Osteoblast (primary cell): ENCODE results near the gene PIP5K1C. TPM values are rescaled to one million over a fixed set of nuclear protein-coding genes. Genes with fewer than 3 reads are reported as not detected.

Experiments used
- DNase-seq: peaks from one replicate; pipeline ENCODE4 v3.0.0; 2011; ENCODE audit warnings: low spot score, mixed read lengths; ENCODE audit not compliant: insufficient read length; ENCODE audit errors: missing footprints
- H2AFZ ChIP-seq: 2 replicates; pipeline ENCODE4 v1.6.0; 2011; ENCODE audit warnings: mild to moderate bottlenecking, low read length
- H3K27ac ChIP-seq: 2 replicates; pipeline ENCODE4 v1.5.1; 2011; ENCODE audit warnings: mild to moderate bottlenecking, low read depth, low read length, moderate library complexity
- H3K27me3 ChIP-seq: 2 replicates; pipeline ENCODE4 v1.6.0; 2012; ENCODE audit warnings: mild to moderate bottlenecking, control low read depth, inconsistent platforms, low read length, moderate library complexity; ENCODE audit not compliant: insufficient read depth
- H3K36me3 ChIP-seq: 2 replicates; pipeline ENCODE4 v1.5.1; 2011; ENCODE audit warnings: mild to moderate bottlenecking, low read length, control low read depth, moderate library complexity; ENCODE audit not compliant: insufficient read depth
- H3K4me1 ChIP-seq: 2 replicates; pipeline ENCODE4 v1.5.1; 2011; ENCODE audit warnings: mild to moderate bottlenecking, low read length, control low read depth, moderate library complexity; ENCODE audit not compliant: insufficient read depth
- H3K4me2 ChIP-seq: 2 replicates; pipeline ENCODE4 v1.6.0; 2011; ENCODE audit warnings: mild to moderate bottlenecking, low read length; ENCODE audit not compliant: insufficient read depth
- H3K4me3 ChIP-seq: fragments of 200-600 bp; sonication (generic); 3 replicates; pipeline ENCODE4 v1.5.1; 2012; ENCODE audit warnings: mild to moderate bottlenecking, low read length, inconsistent platforms; ENCODE audit not compliant: insufficient read depth
- H3K79me2 ChIP-seq: 2 replicates; pipeline ENCODE4 v1.6.0; 2012; ENCODE audit warnings: mild to moderate bottlenecking, low read length, control low read depth, inconsistent platforms; ENCODE audit not compliant: insufficient read depth
- H3K9me3 ChIP-seq: 2 replicates; pipeline ENCODE4 v1.5.1; 2011; ENCODE audit warnings: low read depth, low read length, control low read depth
- H4K20me1 ChIP-seq: 2 replicates; pipeline ENCODE4 v1.6.0; 2012; ENCODE audit warnings: mild to moderate bottlenecking, low read length, control low read depth; ENCODE audit not compliant: insufficient read depth
- CTCF ChIP-seq: IDR thresholded peaks from 2 replicates; pipeline ENCODE4 v1.5.1; 2011; ENCODE audit warnings: mild to moderate bottlenecking, low read depth, low read length, moderate library complexity; ENCODE audit errors: extremely low read depth
- total RNA-seq: library from RNA; depleted of rRNA; stranded (reverse); fragments of >200 nt; gene quantifications from 2 replicates; pipeline ENCODE4 v1.2.3, GENCODE V29; 2012

The PIP5K1C gene
- total RNA-seq, 1 donor = 30.4 TPM

GRCh38 chr19:3663838-3664237 lies 36.4 kb downstream of the PIP5K1C start:
- H4K20me1 ChIP-seq = peaks cover 29% of the 10 kb centered on the region
- no peaks in the 10 kb centered on the region for H3K9me3 ChIP-seq
- DNase-seq = no peak
- no peak overlapping the region for H2AFZ ChIP-seq
- peaks cover 20% of the 10 kb centered on the region for H3K36me3 ChIP-seq
- H3K27me3 ChIP-seq = no peaks in the 10 kb centered on the region
- no peak overlapping the region for H3K27ac ChIP-seq
- H3K4me2 ChIP-seq = no peak overlapping the region
- peaks cover 4% of the 10 kb centered on the region for H3K79me2 ChIP-seq
- no peak for TF ChIP-seq CTCF
- no peak overlapping the region for H3K4me3 ChIP-seq
- no peaks in the 10 kb centered on the region for H3K4me1 ChIP-seq

GRCh38 chr19:3661284-3662238 lies 38.7 kb downstream of the PIP5K1C start:
- Histone ChIP-seq H4K20me1 (peaks cover 18% of the 10 kb centered on the region), H3K4me1 (no peaks in the 10 kb centered on the region), H3K27me3 (no peaks in the 10 kb centered on the region), H3K4me2 (no peak overlapping the region), H2AFZ (no peak overlapping the region), H3K36me3 (peaks cover 29% of the 10 kb centered on the region), H3K79me2 (no peaks in the 10 kb centered on the region), H3K9me3 (no peaks in the 10 kb centered on the region), H3K4me3 (no peak overlapping the region), H3K27ac (no peak overlapping the region)
- TF ChIP-seq CTCF = no peak
- no peak for DNase-seq

DNA sequence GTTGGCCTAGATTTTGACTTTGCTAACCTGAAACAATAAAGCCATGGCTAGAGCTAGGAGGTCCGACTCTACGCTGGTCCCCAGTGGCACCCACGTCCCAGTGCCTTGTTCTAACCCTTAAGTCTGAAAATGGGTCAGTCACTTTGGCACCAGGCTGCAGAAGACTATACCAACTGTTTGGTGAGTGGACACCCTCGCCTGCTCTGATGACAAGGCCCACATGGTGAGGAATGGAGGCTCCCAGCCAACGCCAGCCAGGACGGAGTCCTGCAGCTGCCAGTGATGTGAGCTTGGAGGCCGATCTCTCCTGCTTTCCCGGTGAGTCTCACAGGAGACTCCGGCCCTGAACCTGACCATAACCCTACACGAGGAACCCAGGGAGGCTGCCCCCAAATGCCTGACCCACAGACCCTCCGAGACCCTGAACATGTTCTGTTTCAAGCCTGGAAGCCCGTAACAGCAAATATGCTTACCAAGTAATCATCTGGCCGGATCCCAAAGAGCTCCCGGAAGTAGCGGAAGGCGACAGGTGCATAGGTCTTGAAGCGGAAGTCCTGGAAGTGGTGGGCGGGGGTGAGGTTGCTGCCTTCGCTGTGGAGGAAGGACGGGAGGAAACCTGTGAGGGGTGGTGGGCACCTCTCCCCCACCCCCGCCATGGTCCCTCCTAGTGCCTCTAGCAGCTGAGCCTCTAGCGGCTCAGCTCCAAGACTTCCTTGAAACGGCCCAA lies 39.6 kb downstream of the PIP5K1C start:
- Histone ChIP-seq H3K27me3 (no peaks in the 10 kb centered on the region), H3K4me1 (peaks cover 1% of the 10 kb centered on the region), H3K4me3 (no peak overlapping the region), H2AFZ (no peak overlapping the region), H4K20me1 (peaks cover 14% of the 10 kb centered on the region), H3K36me3 (peaks cover 29% of the 10 kb centered on the region), H3K4me2 (no peak overlapping the region), H3K27ac (no peak overlapping the region), H3K79me2 (no peaks in the 10 kb centered on the region), H3K9me3 (no peaks in the 10 kb centered on the region)
- DNase-seq = no peak
- no peak for TF ChIP-seq CTCF

DNA sequence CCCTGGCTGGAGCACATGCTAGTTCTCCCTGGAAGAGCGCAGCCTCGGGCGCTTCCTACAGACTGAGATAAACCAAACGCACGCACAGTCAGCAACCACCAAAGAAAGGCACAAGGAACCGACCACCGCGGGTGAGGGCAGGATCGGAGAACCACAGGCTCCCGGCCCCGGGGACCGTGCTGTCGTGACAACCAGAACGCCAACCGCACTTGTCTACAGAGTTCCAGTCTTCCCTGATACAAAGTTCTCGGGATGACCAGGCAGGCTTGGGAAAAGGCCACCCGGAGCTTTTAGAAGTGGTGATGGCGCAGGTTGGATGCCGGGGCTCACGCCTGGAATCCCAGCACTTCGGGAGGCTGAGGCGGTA lies 40.5 kb downstream of the PIP5K1C start:
- Histone ChIP-seq H3K36me3 (peaks cover 29% of the 10 kb centered on the region), H4K20me1 (peaks cover 6% of the 10 kb centered on the region), H3K27me3 (no peaks in the 10 kb centered on the region), H3K4me3 (no peak overlapping the region), H3K4me2 (no peak overlapping the region), H2AFZ (no peak overlapping the region), H3K79me2 (no peaks in the 10 kb centered on the region), H3K27ac (no peak overlapping the region), H3K9me3 (no peaks in the 10 kb centered on the region), H3K4me1 (peaks cover 5% of the 10 kb centered on the region)
- no peak for TF ChIP-seq CTCF
- DNase-seq = no peak
